ENCODE data around the gene DBF4B. TPM values are rescaled to one million over a fixed set of nuclear protein-coding genes. Genes with fewer than 3 reads are reported as not detected.

Gene DBF4B
- total and polyA plus RNA-seq, 12 donors, result 2.2 to 8.0 (median 4.0) TPM

DNA sequence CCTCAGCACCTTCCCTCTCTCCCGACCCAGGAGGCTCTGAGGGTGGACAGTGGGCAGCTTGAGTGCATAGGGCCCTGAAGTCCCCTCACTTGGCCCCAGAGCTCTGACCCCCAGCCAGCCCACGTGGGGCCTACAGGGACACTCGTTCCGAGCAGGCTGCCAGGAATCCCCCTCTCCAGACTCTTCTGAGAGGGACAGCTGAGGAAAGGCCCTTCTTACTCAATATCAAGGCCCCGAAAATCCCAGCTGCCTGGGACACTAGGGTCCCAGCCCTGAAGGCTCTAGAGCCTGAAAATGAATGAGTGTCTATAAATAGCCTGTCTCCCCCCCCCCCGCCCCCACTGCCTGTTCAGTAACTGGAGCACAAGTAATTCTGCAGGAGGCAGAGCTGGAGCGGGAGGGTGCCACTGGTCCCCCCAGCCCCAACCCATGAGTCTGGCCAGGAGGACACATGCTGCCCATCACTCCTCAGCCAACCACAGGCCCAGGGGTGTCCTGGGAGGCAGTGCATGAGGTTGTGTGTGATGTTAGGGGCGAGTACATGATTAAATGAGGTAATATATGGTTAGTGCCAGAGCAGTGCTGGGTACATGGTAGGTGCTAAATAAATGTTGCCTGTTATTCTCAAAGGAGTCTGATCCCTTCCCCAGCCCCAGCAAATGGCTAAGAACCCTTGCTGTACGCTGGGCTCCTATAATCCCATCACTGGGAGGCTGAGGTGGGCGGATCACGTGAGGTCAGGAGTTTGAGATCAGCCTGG is 61.9 kb downstream of the DBF4B start:
- intact Hi-C loops (cut with DNase I), result loop anchor here in 5 of 10 donors (5.0 to 10.0 kb wide), 5 partner anchors 244 to 354 kb away; no protein-coding TSS in a partner anchor
- 59 to 62% methylated on average over 11 of the region's 11 CpGs for WGBS, 2 donors

GRCh38 chr17:44772308-44773045 is 64.0 kb downstream of the DBF4B start:
- DNase-seq (no peak), ATAC-seq (no peak)
- no peaks in the 10 kb centered on the region for H3K36me3 ChIP-seq
- peaks cover 0 to 21% (median 14%) of the 10 kb centered on the region in 9 donors for H3K4me1 ChIP-seq
- peaks cover 0 to 22% (median 0%) of the 10 kb centered on the region in 7 donors for H3K27me3 ChIP-seq
- no peak overlapping the region for H3K4me3 ChIP-seq
- intact Hi-C loops (cut with DNase I), result loop anchor here in 5 of 10 donors (5.0 to 10.0 kb wide), 5 partner anchors 242 to 352 kb away; no protein-coding TSS in a partner anchor
- H3K27ac ChIP-seq, result no peak overlapping the region
- no peaks in the 10 kb centered on the region for H3K9me3 ChIP-seq
- no peak for TF ChIP-seq CTCF (IDR thresholded peaks at IDR 0.05)
- WGBS, 2 donors, result 61 to 68% methylated on average over 19 to 21 of the region's 21 CpGs

More for the DNA sequence above, 61.9 kb downstream of the DBF4B start:
- Histone ChIP-seq H3K27me3 (peaks cover 0 to 22% (median 0%) of the 10 kb centered on the region in 7 donors), H3K4me1 (peaks cover 0 to 13% (median 7%) of the 10 kb centered on the region in 9 donors), H3K27ac (no peak overlapping the region), H3K4me3 (no peak overlapping the region), H3K36me3 (no peaks in the 10 kb centered on the region), H3K9me3 (no peaks in the 10 kb centered on the region)
- DNase-seq (no peak), ATAC-seq (no peak)
- TF ChIP-seq CTCF (IDR thresholded peaks at IDR 0.05), result no peak

GRCh38 chr17:44773140-44773539 is 64.7 kb downstream of the DBF4B start:
- intact Hi-C loops (cut with DNase I), result loop anchor here in 5 of 10 donors (5.0 to 10.0 kb wide), 5 partner anchors 242 to 352 kb away; no protein-coding TSS in a partner anchor
- Histone ChIP-seq H3K9me3 (no peaks in the 10 kb centered on the region), H3K36me3 (no peaks in the 10 kb centered on the region), H3K4me1 (peaks cover 0 to 21% (median 14%) of the 10 kb centered on the region in 9 donors), H3K27me3 (peaks cover 0 to 22% (median 0%) of the 10 kb centered on the region in 7 donors), H3K4me3 (no peak overlapping the region), H3K27ac (no peak overlapping the region)
- DNase-seq, result no peak
- ATAC-seq, result no peak
- WGBS, 2 donors, result 64 to 75% methylated on average over 6 of the region's 6 CpGs
- TF ChIP-seq CTCF (IDR thresholded peaks at IDR 0.05), result no peak

Measured in heart right ventricle (tissue), 16 donors.